SK-N-MC (cell line): ENCODE results near the gene PELI2.

Source experiments
- DNase-seq: peaks from one replicate; pipeline ENCODE4 v3.0.0-alpha.2; 2011; ENCODE audit warnings: low read depth, low spot score
- H3K27ac ChIP-seq: fragments of 200-600 bp; sonication (generic); 2 replicates; pipeline ENCODE4 v1.5.1; 2016; ENCODE audit warnings: mixed run types
- H3K36me3 ChIP-seq: fragments of 200-600 bp; sonication (generic); 2 replicates; pipeline ENCODE4 v1.6.1; 2017; ENCODE audit warnings: antibody characterized with exemption, low read length, mixed read lengths; ENCODE audit not compliant: insufficient read depth
- H3K4me3 ChIP-seq: fragments of 200-600 bp; sonication (generic); 2 replicates; pipeline ENCODE4 v1.5.1; 2016
- H3K9ac ChIP-seq: fragments of 200-600 bp; sonication (generic); 2 replicates; pipeline ENCODE4 v1.8.0; 2017; ENCODE audit warnings: mixed run types, mixed read lengths; ENCODE audit not compliant: insufficient read length
- H3K9me3 ChIP-seq: fragments of 200-600 bp; sonication (generic); 2 replicates; pipeline ENCODE4 v1.6.1; 2017; ENCODE audit warnings: low read depth, mild to moderate bottlenecking, antibody characterized with exemption, low read length, moderate library complexity, mixed read lengths
- EZH2 ChIP-seq: fragments of 200-600 bp; sonication (generic); IDR thresholded peaks from one replicate; pipeline ENCODE4 v1.6.1; 2017; ENCODE audit warnings: antibody characterized with exemption
- FOXP2 ChIP-seq: optimal IDR thresholded peaks from 2 replicates; pipeline ENCODE3; 2011; ENCODE audit warnings: mild to moderate bottlenecking, moderate library complexity; ENCODE audit not compliant: insufficient read depth; ENCODE audit errors: extremely low read length, control extremely low read depth
- POLR2AphosphoS5 ChIP-seq: IDR thresholded peaks from 2 replicates; pipeline ENCODE4 v1.6.1; 2012; ENCODE audit warnings: mild to moderate bottlenecking, low read depth, low read length, borderline replicate concordance

The PELI2 gene

DNA sequence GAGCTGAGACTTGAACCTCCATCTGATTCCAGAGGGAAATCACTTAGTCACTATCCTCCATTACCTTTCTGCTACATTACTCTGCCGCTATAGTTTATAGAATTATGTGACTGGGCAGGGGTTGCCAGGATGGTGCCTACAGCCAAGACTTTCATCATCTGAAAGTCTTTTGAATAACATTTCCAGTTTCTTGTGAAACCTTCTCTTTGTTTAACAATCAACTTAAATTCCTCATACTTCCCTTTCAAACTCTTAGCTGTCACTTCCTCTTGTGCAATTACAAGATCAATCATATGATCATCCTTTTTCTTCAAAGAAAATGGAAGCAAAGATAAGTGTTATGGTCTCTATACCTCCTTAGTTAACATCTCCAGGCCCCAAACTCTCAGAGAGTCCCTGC, 25.4 kb upstream of the PELI2 start:
- DNase-seq = no peak
- Histone ChIP-seq H3K27ac (no peak overlapping the region), H3K9me3 (no peaks in the 10 kb centered on the region), H3K36me3 (no peaks in the 10 kb centered on the region), H3K9ac (no peak overlapping the region), H3K4me3 (no peak overlapping the region)
- TF ChIP-seq FOXP2 (no peak), EZH2 (no peak), POLR2AphosphoS5 (no peak)

DNA sequence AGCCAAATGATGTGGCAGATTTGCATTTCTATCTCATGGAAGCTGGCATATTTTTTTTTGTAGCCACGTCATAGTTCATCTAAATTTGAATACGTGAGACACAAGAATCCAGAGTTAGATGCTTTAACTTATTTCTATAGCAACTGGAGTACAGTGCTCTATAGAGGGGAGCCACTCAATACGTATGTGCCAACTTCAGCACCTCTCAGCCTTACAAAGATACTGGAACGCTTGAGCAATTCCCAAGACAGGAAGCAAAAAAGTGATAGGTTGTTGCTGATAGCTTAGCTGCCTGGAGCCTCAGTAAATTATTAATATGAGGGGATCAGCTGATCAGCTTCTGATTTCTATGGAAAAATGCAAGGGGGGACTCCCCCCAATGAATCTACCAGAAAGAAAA, 24.1 kb upstream of the PELI2 start:
- no peak for TF ChIP-seq EZH2
- TF ChIP-seq FOXP2 = no peak
- TF ChIP-seq POLR2AphosphoS5 = no peak
- H3K27ac ChIP-seq = no peak overlapping the region
- no peak for DNase-seq

DNA sequence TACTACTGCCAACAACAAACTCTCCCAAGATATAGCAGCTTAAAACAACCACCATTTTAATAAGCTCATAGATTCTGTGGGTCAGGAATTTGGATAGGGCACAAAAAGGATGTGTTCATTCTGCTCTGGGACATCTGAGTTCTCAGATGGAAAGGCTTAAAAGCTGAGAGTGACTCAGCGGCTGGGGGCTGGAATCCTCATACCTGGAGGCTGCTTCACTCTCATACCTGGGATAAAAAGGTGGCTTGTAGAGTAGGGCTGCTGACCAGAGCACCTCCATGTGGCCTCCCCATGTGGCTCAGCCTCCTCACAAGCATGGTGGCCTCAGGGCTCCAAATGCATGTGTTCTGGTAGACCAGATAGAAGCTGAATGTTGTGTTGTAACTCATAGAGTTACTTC, 20.2 kb upstream of the PELI2 start:
- H3K9me3 ChIP-seq = no peaks in the 10 kb centered on the region
- H3K9ac ChIP-seq = no peak overlapping the region
- DNase-seq = no peak
- H3K36me3 ChIP-seq = no peaks in the 10 kb centered on the region
- no peak overlapping the region for H3K4me3 ChIP-seq
- no peak overlapping the region for H3K27ac ChIP-seq
- TF ChIP-seq FOXP2 = no peak
- TF ChIP-seq EZH2 = no peak
- no peak for TF ChIP-seq POLR2AphosphoS5

More for the DNA sequence above, 24.1 kb upstream of the PELI2 start:
- Histone ChIP-seq H3K9me3 (no peaks in the 10 kb centered on the region), H3K4me3 (no peak overlapping the region), H3K36me3 (no peaks in the 10 kb centered on the region), H3K9ac (no peak overlapping the region)

DNA sequence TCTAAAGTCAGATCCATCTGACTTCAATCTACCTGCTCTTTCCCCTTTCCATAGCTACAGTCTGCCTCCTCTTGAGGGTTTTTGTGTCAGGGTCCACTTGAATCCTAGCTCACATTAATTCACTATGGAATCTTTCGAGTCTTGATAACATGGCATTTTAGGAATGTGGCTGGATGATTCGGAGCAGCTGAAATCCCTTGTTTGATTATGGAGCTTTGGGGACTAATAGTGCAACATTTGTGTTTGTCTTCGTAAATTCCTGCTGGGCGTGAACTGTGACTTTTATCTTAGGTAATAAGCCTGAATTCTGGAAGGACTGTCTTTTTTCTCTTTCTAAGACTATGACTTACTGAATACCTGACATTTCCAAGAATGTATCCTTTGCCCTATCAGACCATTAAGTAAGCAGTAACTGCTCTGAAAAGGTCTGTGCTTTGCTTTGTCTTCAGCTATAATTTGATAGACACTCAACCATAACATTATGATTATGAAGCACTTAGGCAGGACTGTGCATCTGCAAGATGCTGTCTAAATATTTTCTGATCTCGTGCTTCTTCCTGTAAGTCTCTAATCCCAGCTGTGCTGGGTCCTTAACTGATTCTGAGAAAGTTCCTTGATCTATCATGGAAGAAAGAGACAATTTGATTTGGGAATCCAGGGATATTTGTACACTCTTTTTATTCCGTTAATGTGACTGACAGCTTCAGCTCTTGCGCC, 19.0 kb upstream of the PELI2 start:
- Histone ChIP-seq H3K9ac (no peak overlapping the region), H3K4me3 (no peak overlapping the region), H3K36me3 (no peaks in the 10 kb centered on the region), H3K9me3 (no peaks in the 10 kb centered on the region), H3K27ac (no peak overlapping the region)
- DNase-seq = no peak
- TF ChIP-seq POLR2AphosphoS5 (no peak), EZH2 (no peak), FOXP2 (no peak)

DNA sequence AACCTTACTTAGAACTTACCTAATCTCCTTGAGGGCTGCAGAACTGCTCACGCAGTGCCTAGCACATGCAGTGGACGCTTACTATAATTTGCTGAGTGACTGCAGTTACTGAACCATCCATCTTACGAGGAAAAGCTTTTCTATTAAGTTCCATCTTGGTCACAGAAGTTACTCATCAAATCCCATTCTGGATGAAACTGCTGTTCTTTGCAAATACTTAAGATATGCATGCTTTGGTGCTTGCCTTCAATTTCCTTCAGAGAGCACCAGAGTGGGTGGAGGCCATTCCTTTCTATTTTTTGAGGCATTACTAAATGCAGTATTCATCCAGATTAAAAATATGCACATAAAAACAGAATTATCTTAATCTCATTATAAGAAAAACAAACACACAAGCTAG, 17.7 kb upstream of the PELI2 start:
- Histone ChIP-seq H3K9me3 (no peaks in the 10 kb centered on the region), H3K36me3 (no peaks in the 10 kb centered on the region), H3K4me3 (no peak overlapping the region), H3K27ac (no peak overlapping the region), H3K9ac (no peak overlapping the region)
- no peak for TF ChIP-seq FOXP2
- TF ChIP-seq EZH2 = no peak
- no peak for TF ChIP-seq POLR2AphosphoS5
- no peak for DNase-seq

- no peaks in the 10 kb centered on the region for H3K36me3 ChIP-seq
- H3K9me3 ChIP-seq = no peaks in the 10 kb centered on the region
- H3K4me3 ChIP-seq = no peak overlapping the region
- no peak for DNase-seq
- no peak overlapping the region for H3K9ac ChIP-seq
- TF ChIP-seq FOXP2 = no peak
- TF ChIP-seq POLR2AphosphoS5 = no peak
- no peak for TF ChIP-seq EZH2
- no peak overlapping the region for H3K27ac ChIP-seq
These were observed 15.3 kb upstream of the PELI2 start for GRCh38 chr14:56102941-56103340.

- H3K9me3 ChIP-seq = no peaks in the 10 kb centered on the region
- no peak overlapping the region for H3K4me3 ChIP-seq
- H3K27ac ChIP-seq = no peak overlapping the region
- DNase-seq = no peak
- no peak for TF ChIP-seq FOXP2
- TF ChIP-seq POLR2AphosphoS5 = no peak
- TF ChIP-seq EZH2 = no peak
- H3K36me3 ChIP-seq = no peaks in the 10 kb centered on the region
- no peak overlapping the region for H3K9ac ChIP-seq
These were observed 10.6 kb upstream of the PELI2 start for GRCh38 chr14:56107615-56108014.

GRCh38 chr14:56108057-56108456, 10.2 kb upstream of the PELI2 start:
- Histone ChIP-seq H3K36me3 (no peaks in the 10 kb centered on the region), H3K9me3 (no peaks in the 10 kb centered on the region), H3K9ac (no peak overlapping the region), H3K4me3 (no peak overlapping the region), H3K27ac (no peak overlapping the region)
- TF ChIP-seq FOXP2 (no peak), EZH2 (no peak), POLR2AphosphoS5 (no peak)
- DNase-seq = no peak

DNA sequence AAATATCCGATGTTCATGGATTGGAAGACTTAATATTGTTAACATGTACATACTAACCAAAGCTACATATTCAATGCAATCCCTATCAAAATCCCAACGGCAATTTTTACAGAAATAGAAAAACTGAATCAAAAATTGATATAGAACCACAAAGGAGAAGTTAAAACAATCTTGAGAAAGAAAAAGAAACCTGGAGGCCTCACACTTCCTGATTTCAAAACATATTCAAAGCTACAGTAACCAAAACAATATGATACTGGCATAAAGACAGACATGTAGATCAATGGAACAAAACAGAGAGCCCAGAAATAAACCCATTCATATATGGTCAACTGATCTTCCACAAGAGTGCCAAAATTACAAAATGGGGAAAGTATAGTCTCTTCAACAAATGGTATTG, 5.4 kb upstream of the PELI2 start:
- Histone ChIP-seq H3K9ac (no peak overlapping the region), H3K4me3 (no peak overlapping the region), H3K36me3 (no peaks in the 10 kb centered on the region), H3K9me3 (no peaks in the 10 kb centered on the region), H3K27ac (no peak overlapping the region)
- no peak for DNase-seq
- TF ChIP-seq POLR2AphosphoS5 = no peak
- TF ChIP-seq EZH2 = no peak
- no peak for TF ChIP-seq FOXP2
